Measurements from ENCODE around the gene NUP62.

GRCh38 chr19:49890349-49891311 lies 38.7 kb downstream of the NUP62 start:
- TF ChIP-seq CTCF (IDR thresholded peaks at IDR 0.05) (no peak), POLR2AphosphoS5 (IDR thresholded peaks at IDR 0.05; ENCODE audit: low read depth, low read length) (no peak), SIN3A (IDR thresholded peaks at IDR 0.05; ENCODE audit: borderline replicate concordance, insufficient read depth, low read depth, low read length) (no peak), TCF7L2 (IDR thresholded peaks at IDR 0.05; ENCODE audit: low read depth, low read length) (no peak), REST (IDR thresholded peaks at IDR 0.05; ENCODE audit: insufficient read depth in 1 of 2, low read depth in 2 of 2, low read length in 1 of 2) (no peak)

All from Panc1 (cell line).